ENCODE data around the gene COL4A1. TPM values are rescaled to one million over a fixed set of nuclear protein-coding genes. Genes with fewer than 3 reads are reported as not detected.

COL4A1 gene
- total RNA-seq, 2 experiments from 2014 or later = 0.08 to 0.16 TPM

GRCh38 chr13:110294146-110294545, 12.8 kb downstream of the COL4A1 start:
- Histone ChIP-seq H3K27ac (ENCODE audit: low read depth in 1 of 2, low read length in 2 of 2) (no peak overlapping the region), H3K36me3 (ENCODE audit: insufficient read depth, low read length) (no peaks in the 10 kb centered on the region), H3K4me1 (ENCODE audit: insufficient read depth, low read length) (no peaks in the 10 kb centered on the region), H3K4me3 (ENCODE audit: low read length) (no peak overlapping the region), H3K27me3 (ENCODE audit: control insufficient read depth in 1 of 2, insufficient read depth in 2 of 2, low read length in 2 of 2) (peaks cover 21 to 25% of the 10 kb centered on the region in 2 experiments), H3K9me3 (ENCODE audit: control insufficient read depth in 1 of 2, insufficient read depth in 1 of 2, low read length in 2 of 2) (peaks cover 0 to 15% of the 10 kb centered on the region in 2 experiments)
- ChIA-PET CTCF (no interaction called here), POLR2A (no interaction called here)
- H3K4me3 Mint-ChIP-seq = no peak overlapping the region
- no peaks in the 10 kb centered on the region for H3K36me3 Mint-ChIP-seq (ENCODE audit: low read depth)
- no peak for ATAC-seq (ENCODE audit: poor library complexity)
- intact Hi-C loops (cut with DNase I, micrococcal nuclease) = loop anchor here in 1 of 2 experiments (1.0 kb wide), 1 partner anchor 22 kb away; no protein-coding TSS in a partner anchor
- H3K4me1 Mint-ChIP-seq (ENCODE audit: low read depth) = no peaks in the 10 kb centered on the region
- no peak for DNase-seq
- no peak for TF ChIP-seq CTCF (IDR thresholded peaks at IDR 0.05)
- no peak overlapping the region for H3K27ac Mint-ChIP-seq
- no peaks in the 10 kb centered on the region for H3K9me3 Mint-ChIP-seq
- peaks cover 54% of the 10 kb centered on the region for H3K27me3 Mint-ChIP-seq

- ChIA-PET CTCF (no interaction called here), POLR2A (no interaction called here)
- Histone ChIP-seq H3K27ac (ENCODE audit: low read depth in 1 of 2, low read length in 2 of 2) (no peak overlapping the region), H3K4me3 (ENCODE audit: low read length) (no peak overlapping the region), H3K4me1 (ENCODE audit: insufficient read depth, low read length) (no peaks in the 10 kb centered on the region), H3K36me3 (ENCODE audit: insufficient read depth, low read length) (no peaks in the 10 kb centered on the region), H3K27me3 (ENCODE audit: control insufficient read depth in 1 of 2, insufficient read depth in 2 of 2, low read length in 2 of 2) (peaks cover 16 to 20% of the 10 kb centered on the region in 2 experiments), H3K9me3 (ENCODE audit: control insufficient read depth in 1 of 2, insufficient read depth in 1 of 2, low read length in 2 of 2) (peaks cover 0 to 17% of the 10 kb centered on the region in 2 experiments)
- no peaks in the 10 kb centered on the region for H3K4me1 Mint-ChIP-seq (ENCODE audit: low read depth)
- intact Hi-C loops (cut with DNase I, micrococcal nuclease) = loop anchor here in 1 of 2 experiments (1.0 kb wide), 1 partner anchor 23 kb away; no protein-coding TSS in a partner anchor
- DNase-seq = no peak
- no peak overlapping the region for H3K27ac Mint-ChIP-seq
- H3K9me3 Mint-ChIP-seq = no peaks in the 10 kb centered on the region
- no peak for TF ChIP-seq CTCF (IDR thresholded peaks at IDR 0.05)
- no peaks in the 10 kb centered on the region for H3K36me3 Mint-ChIP-seq (ENCODE audit: low read depth)
- peaks cover 50% of the 10 kb centered on the region for H3K27me3 Mint-ChIP-seq
- no peak for ATAC-seq (ENCODE audit: poor library complexity)
- H3K4me3 Mint-ChIP-seq = no peak overlapping the region
Observed at GRCh38 chr13:110293649-110294048, 13.3 kb downstream of the COL4A1 start.

- Histone ChIP-seq H3K27me3 (ENCODE audit: control insufficient read depth in 1 of 2, insufficient read depth in 2 of 2, low read length in 2 of 2) (peaks cover 10 to 14% of the 10 kb centered on the region in 2 experiments), H3K27ac (ENCODE audit: low read depth in 1 of 2, low read length in 2 of 2) (no peak overlapping the region), H3K4me1 (ENCODE audit: insufficient read depth, low read length) (no peaks in the 10 kb centered on the region), H3K9me3 (ENCODE audit: control insufficient read depth in 1 of 2, insufficient read depth in 1 of 2, low read length in 2 of 2) (peaks cover 0 to 17% of the 10 kb centered on the region in 2 experiments), H3K36me3 (ENCODE audit: insufficient read depth, low read length) (no peaks in the 10 kb centered on the region), H3K4me3 (ENCODE audit: low read length) (no peak overlapping the region)
- Mint-ChIP-seq H3K9me3 (no peaks in the 10 kb centered on the region), H3K27me3 (peaks cover 43% of the 10 kb centered on the region), H3K27ac (no peak overlapping the region), H3K4me3 (no peak overlapping the region), H3K36me3 (ENCODE audit: low read depth) (no peaks in the 10 kb centered on the region), H3K4me1 (ENCODE audit: low read depth) (no peaks in the 10 kb centered on the region)
- no peak for TF ChIP-seq CTCF (IDR thresholded peaks at IDR 0.05)
- intact Hi-C loops (cut with DNase I, micrococcal nuclease) = no loop called here
- ChIA-PET POLR2A (no interaction called here), CTCF (no interaction called here)
- DNase-seq (no peak), ATAC-seq (ENCODE audit: poor library complexity) (no peak)
Observed at GRCh38 chr13:110293037-110293436, 13.9 kb downstream of the COL4A1 start.

Data from CD4-positive, alpha-beta T cell (primary cell).